Endothelial cell of umbilical vein (primary cell): Measurements from ENCODE around the gene C5orf58. TPM values are rescaled to one million over a fixed set of nuclear protein-coding genes. Genes with fewer than 3 reads are reported as not detected.

Source experiments
- BruUV-seq: library from RNA; stranded (reverse); fragments of 400-500 nt; replicated peaks from 2 replicates; lab custom pipeline; 2021; lab: Mats Ljungman, UMichigan
- CTCF ChIA-PET: fragments of 300-600, 350-600 bp; sonication (Branson Sonifier 250); formaldehyde crosslinking; loops from one replicate; lab custom pipeline; 2021; ENCODE audit warnings: antibody characterized with exemption, inconsistent platforms; lab: Charles Lee
- POLR2A ChIA-PET: fragments of 300-600, 350-600 bp; sonication (Branson Sonifier 250); formaldehyde crosslinking; loops from one replicate; lab custom pipeline; 2021; ENCODE audit warnings: antibody characterized with exemption, inconsistent platforms; lab: Charles Lee
- DNase-seq: peaks from one replicate; pipeline ENCODE4 v3.0.0-alpha.2; 2011; ENCODE audit warnings: low read depth, low spot score
- FAIRE-seq: peaks from 2 replicates; lab custom pipeline; 2011; peaks lifted over from hg19 to GRCh38; lab: Jason Lieb, UNC
- H2AFZ ChIP-seq: 2 replicates; pipeline ENCODE4 v1.6.0; 2012; ENCODE audit warnings: low read depth, low read length, control low read depth, inconsistent platforms
- H3K27ac ChIP-seq: 2 replicates; pipeline ENCODE4 v1.5.1; 2011; ENCODE audit warnings: low read depth, mild to moderate bottlenecking, control low read depth, low read length, moderate library complexity; ENCODE audit not compliant: insufficient read depth
- H3K27me3 ChIP-seq, 2 experiments: 2 replicates each; pipeline versions ENCODE4 v1.6.0 to v1.6.1; 2011; ENCODE audit warnings: low read length in 2 of 2, mixed read lengths in 1 of 2; ENCODE audit not compliant: control insufficient read depth in 2 of 2, insufficient read depth in 2 of 2
- H3K36me3 ChIP-seq, 2 experiments: 2 replicates in 1 of 2; 3 replicates in 1 of 2; pipeline ENCODE4 v1.5.1; 2011; ENCODE audit warnings: low read length in 2 of 2, mild to moderate bottlenecking in 1 of 2, moderate library complexity in 1 of 2; ENCODE audit not compliant: control insufficient read depth in 2 of 2, insufficient read depth in 2 of 2; ENCODE audit errors: extremely low read depth in 1 of 2
- H3K4me1 ChIP-seq: 3 replicates; pipeline ENCODE4 v1.5.1; 2011; ENCODE audit warnings: mild to moderate bottlenecking, low read length; ENCODE audit not compliant: control insufficient read depth, insufficient read depth; ENCODE audit errors: extremely low read depth
- H3K4me2 ChIP-seq: 2 replicates; pipeline ENCODE4 v1.6.1; 2011; ENCODE audit warnings: low read length, control low read depth, mixed read lengths; ENCODE audit not compliant: insufficient read depth
- H3K4me3 ChIP-seq, 3 experiments: fragments of 200-600 bp in 1 of 3; sonication (generic), shearing (Covaris generic) in 1 of 3; replicated peaks in 1 of 3; 2 replicates each; pipeline ENCODE4 v1.5.1; 2011 to 2016; ENCODE audit warnings: control low read depth in 3 of 3, low read length in 3 of 3, mild to moderate bottlenecking in 2 of 3, inconsistent platforms in 1 of 3, low read depth in 1 of 3, moderate library complexity in 1 of 3; ENCODE audit not compliant: insufficient read depth in 1 of 3
- H3K79me2 ChIP-seq: 2 replicates; pipeline ENCODE4 v1.6.0; 2012; ENCODE audit warnings: low read length, inconsistent platforms; ENCODE audit not compliant: control insufficient read depth, insufficient read depth
- H3K9ac ChIP-seq: replicated peaks from 2 replicates; pipeline ENCODE3; 2011; ENCODE audit warnings: low read length, control low read depth; ENCODE audit not compliant: insufficient read depth; ENCODE audit errors: extremely low read depth
- H3K9me1 ChIP-seq: replicated peaks from 3 replicates; pipeline ENCODE4 v1.6.0; 2011; ENCODE audit warnings: mild to moderate bottlenecking, low read length; ENCODE audit not compliant: control insufficient read depth, insufficient read depth; ENCODE audit errors: extremely low read depth
- H3K9me3 ChIP-seq: replicated peaks from 2 replicates; pipeline ENCODE4 v1.5.1; 2012; ENCODE audit warnings: low read length, inconsistent platforms; ENCODE audit not compliant: control insufficient read depth, insufficient read depth
- H4K20me1 ChIP-seq: replicated peaks from 2 replicates; pipeline ENCODE3; 2011; ENCODE audit warnings: mild to moderate bottlenecking, low read length; ENCODE audit not compliant: control insufficient read depth, insufficient read depth; ENCODE audit errors: extremely low read depth
- CTCF ChIP-seq, 2 donors: IDR thresholded peaks; 1 replicate in 1 of 2; 2 replicates in 1 of 2; pipeline ENCODE4 v1.5.1; 2011; ENCODE audit warnings: low read length in 2 of 2, mild to moderate bottlenecking in 2 of 2, moderate library complexity in 2 of 2, control low read depth in 1 of 2, inconsistent platforms in 1 of 2, low read depth in 1 of 2; ENCODE audit not compliant: insufficient read depth in 1 of 2; ENCODE audit errors: extremely low read depth in 1 of 2
- EZH2 ChIP-seq: IDR thresholded peaks from 2 replicates; pipeline ENCODE4 v1.6.1; 2012; ENCODE audit warnings: borderline replicate concordance, low read depth, mild to moderate bottlenecking, moderate library complexity, low read length, inconsistent platforms; ENCODE audit not compliant: severe bottlenecking
- FOS ChIP-seq: IDR thresholded peaks from 2 replicates; pipeline ENCODE4 v1.6.1; 2011; ENCODE audit warnings: mild to moderate bottlenecking, low read length, moderate library complexity, borderline replicate concordance; ENCODE audit not compliant: insufficient read depth
- GATA2 ChIP-seq: IDR thresholded peaks from 2 replicates; pipeline ENCODE4 v1.7.0; 2011; ENCODE audit warnings: low read depth, mild to moderate bottlenecking, moderate library complexity, mixed read lengths, low read length; ENCODE audit not compliant: insufficient read length, insufficient read depth
- JUN ChIP-seq: IDR thresholded peaks from 2 replicates; pipeline ENCODE4 v1.6.1; 2011; ENCODE audit warnings: borderline replicate concordance, low read depth; ENCODE audit not compliant: insufficient read length, insufficient read depth
- MYC ChIP-seq: IDR thresholded peaks from one replicate; pipeline ENCODE4 v1.6.1; 2011; ENCODE audit warnings: mild to moderate bottlenecking, low read depth, low read length
- POLR2A ChIP-seq: IDR thresholded peaks from 2 replicates; pipeline ENCODE4 v1.6.1; 2012; ENCODE audit warnings: low read depth, mild to moderate bottlenecking, control low read depth, low read length
- POLR2AphosphoS5 ChIP-seq: IDR thresholded peaks from 2 replicates; pipeline ENCODE4 v1.6.1; 2012; ENCODE audit warnings: low read depth, mild to moderate bottlenecking, control low read depth, low read length, moderate library complexity; ENCODE audit not compliant: insufficient read depth
- dilution Hi-C: fragments of 300-500 bp; cut with MboI; formaldehyde crosslinking; loops from one replicate; pipeline ENCODE4 v1.15.0; 2019; ENCODE audit warnings: low sequenced_read_pairs; ENCODE audit not compliant: extremely low pct_ligation_motif_present
- intact Hi-C: fragments of 100-400 bp; cut with micrococcal nuclease; formaldehyde crosslinking; loops from one replicate; pipeline ENCODE4 v1.10.0; 2022
- polyA plus RNA-seq, 4 experiments: library from polyadenylated mRNA; depleted of rRNA in 3 of 4; stranded (reverse) in 3 of 4; unstranded in 1 of 4; fragments of >200 nt; gene quantifications; 2 replicates each; pipeline versions ENCODE4 v1.2.1 to v1.2.3, GENCODE V29; 2011 to 2012; ENCODE audit warnings: missing spikeins in 1 of 4
- total RNA-seq: library from RNA; stranded (reverse); gene quantifications from 2 replicates; pipeline ENCODE4 v1.2.3, GENCODE V29; 2021
- TF ChIP-seq, protein P1 (sequence below): IDR thresholded peaks from 2 replicates; pipeline ENCODE4 v1.6.1; 2011; ENCODE audit not compliant: insufficient read depth, insufficient read length

C5orf58 gene
- total and polyA plus RNA-seq, 2 donors (not counting 3 experiments of a cell fraction or from before 2014, with no cell fraction given): not detected

DNA sequence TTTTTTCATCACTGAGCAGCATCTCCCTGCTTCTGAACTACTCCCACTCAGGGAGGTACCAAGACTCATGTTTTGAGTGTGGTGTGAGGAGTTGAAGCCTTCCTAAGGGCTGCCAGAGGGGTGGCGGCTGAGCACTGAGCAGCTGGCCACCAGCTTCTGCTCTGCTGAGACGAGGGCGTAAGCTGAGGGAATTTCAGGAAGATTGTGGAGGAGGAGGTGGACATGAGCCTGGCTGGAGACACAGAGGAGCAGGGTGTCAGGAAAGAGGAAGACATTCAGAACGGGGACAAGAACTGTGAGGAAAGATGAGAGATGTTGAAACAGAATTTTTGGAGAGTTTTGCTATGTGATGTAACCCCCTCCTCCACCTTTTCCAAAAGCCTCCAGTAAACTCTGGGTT is 57.0 kb downstream of the C5orf58 start:
- Histone ChIP-seq H3K36me3 (no peaks in the 10 kb centered on the region), H3K79me2 (no peaks in the 10 kb centered on the region), H3K27ac (no peak overlapping the region), H3K9me1 (no peaks in the 10 kb centered on the region), H3K4me1 (no peaks in the 10 kb centered on the region), H3K4me2 (no peak overlapping the region), H2AFZ (no peak overlapping the region), H3K27me3 (peaks cover 3 to 9% of the 10 kb centered on the region in 2 experiments), H3K9me3 (no peaks in the 10 kb centered on the region), H4K20me1 (no peaks in the 10 kb centered on the region), H3K4me3 (no peak overlapping the region), H3K9ac (no peak overlapping the region)
- FAIRE-seq (no peak), DNase-seq (no peak)
- TF ChIP-seq POLR2AphosphoS5 (no peak), MYC (no peak), GATA2 (no peak), FOS (no peak), JUN (no peak), POLR2A (no peak)
- BruUV-seq: no TSS peak
- dilution Hi-C loops: no loop called here
- intact Hi-C loops: no loop called here
- ChIA-PET POLR2A (no interaction called here), CTCF (interaction anchor here (0.7 kb wide), 1 partner anchor 14 kb away, joined by 4 read pairs; no protein-coding TSS in a partner anchor)

GRCh38 chr5:170290498-170290897 is 57.7 kb downstream of the C5orf58 start:
- dilution Hi-C loops (no loop called here), intact Hi-C loops (no loop called here)
- H3K9me3 ChIP-seq: no peaks in the 10 kb centered on the region
- no peak for TF ChIP-seq GATA2
- TF ChIP-seq MYC: no peak
- TF ChIP-seq JUN: no peak
- TF ChIP-seq POLR2A: no peak
- no peak for TF ChIP-seq POLR2AphosphoS5
- TF ChIP-seq FOS: no peak
- TF ChIP-seq CTCF (IDR thresholded peaks at IDR 0.05; ENCODE audit: extremely low read depth in 1 of 2, insufficient read depth in 1 of 2, low read depth in 1 of 2, low read length in 2 of 2): no peak
- no peak for TF ChIP-seq EZH2
- TF ChIP-seq, protein P1, sequence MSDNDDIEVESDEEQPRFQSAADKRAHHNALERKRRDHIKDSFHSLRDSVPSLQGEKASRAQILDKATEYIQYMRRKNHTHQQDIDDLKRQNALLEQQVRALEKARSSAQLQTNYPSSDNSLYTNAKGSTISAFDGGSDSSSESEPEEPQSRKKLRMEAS: no peak
- H3K4me2 ChIP-seq: no peak overlapping the region
- no peaks in the 10 kb centered on the region for H3K79me2 ChIP-seq
- H3K4me3 ChIP-seq: no peak overlapping the region
- H3K27me3 ChIP-seq: peaks cover 3 to 9% of the 10 kb centered on the region in 2 experiments
- no peak overlapping the region for H3K27ac ChIP-seq
- H3K36me3 ChIP-seq: no peaks in the 10 kb centered on the region
- POLR2A ChIA-PET: no interaction called here
- no peaks in the 10 kb centered on the region for H4K20me1 ChIP-seq
- CTCF ChIA-PET: interaction anchor here (0.7 kb wide), 1 partner anchor 348 kb away, joined by 3 read pairs; no protein-coding TSS in a partner anchor
- FAIRE-seq (no peak), DNase-seq (no peak)
- H3K4me1 ChIP-seq: no peaks in the 10 kb centered on the region
- no peak overlapping the region for H3K9ac ChIP-seq
- no peak overlapping the region for H2AFZ ChIP-seq
- no peaks in the 10 kb centered on the region for H3K9me1 ChIP-seq
- BruUV-seq: no TSS peak
